ENCODE results near the gene MAPKAPK2. TPM values are rescaled to one million over a fixed set of nuclear protein-coding genes. Genes with fewer than 3 reads are reported as not detected.

Gene MAPKAPK2
- total RNA-seq, 4 donors from 2014 or later: 37.8 to 50.7 (median 43.2) TPM

DNA sequence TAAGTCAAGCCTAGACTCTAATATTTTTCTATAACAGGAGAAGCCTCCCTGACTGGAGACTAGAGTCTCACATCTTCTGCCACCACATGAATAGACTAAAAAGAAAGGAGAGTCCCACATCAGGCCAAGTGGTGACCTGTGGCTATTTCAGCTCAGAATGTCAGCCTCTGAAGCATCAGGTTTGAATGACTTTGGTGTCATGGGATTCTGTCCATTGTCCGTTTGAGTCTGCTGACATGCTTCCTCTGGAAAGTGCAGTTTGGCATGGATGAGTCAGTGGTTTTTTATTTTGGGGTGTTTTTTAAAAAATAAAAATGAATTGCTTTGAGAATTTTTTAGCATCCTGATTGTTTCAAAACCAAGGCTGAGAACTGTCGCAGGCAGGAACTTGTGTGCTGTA lies 29.9 kb upstream of the MAPKAPK2 start:
- intact Hi-C loops (cut with DNase I): no loop called here

DNA sequence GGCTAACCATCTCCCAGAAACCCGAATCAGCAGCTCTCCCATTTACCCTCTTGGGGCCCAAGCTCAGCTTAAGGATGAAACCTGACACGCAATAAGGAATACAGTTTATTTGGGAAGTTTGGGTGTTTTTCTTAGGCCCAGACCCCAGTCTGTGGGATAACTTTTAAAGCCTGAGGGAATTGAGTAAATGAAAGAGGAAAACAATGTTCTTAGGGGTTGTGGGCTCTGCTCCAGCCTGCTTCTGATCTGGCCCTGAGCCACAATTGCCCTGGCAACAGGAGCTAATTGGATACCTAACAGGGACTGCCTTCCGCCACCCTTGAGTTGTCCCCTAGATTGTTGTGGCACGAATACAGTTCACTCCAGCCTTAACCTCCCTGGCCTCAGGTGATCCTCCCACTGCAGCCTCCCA lies 29.2 kb upstream of the MAPKAPK2 start:
- peak overlapping the region in 1 of 4 donors; percentile 2 for H3K27ac ChIP-seq
- H3K9me3 ChIP-seq: no peaks in the 10 kb centered on the region
- H3K4me3 ChIP-seq: no peak overlapping the region
- WGBS, 2 donors: 71 to 83% methylated on average over 4 of the region's 4 CpGs
- intact Hi-C loops (cut with DNase I): no loop called here
- H3K27me3 ChIP-seq: peaks cover 0 to 10% (median 0%) of the 10 kb centered on the region in 4 donors
- TF ChIP-seq, protein P1, sequence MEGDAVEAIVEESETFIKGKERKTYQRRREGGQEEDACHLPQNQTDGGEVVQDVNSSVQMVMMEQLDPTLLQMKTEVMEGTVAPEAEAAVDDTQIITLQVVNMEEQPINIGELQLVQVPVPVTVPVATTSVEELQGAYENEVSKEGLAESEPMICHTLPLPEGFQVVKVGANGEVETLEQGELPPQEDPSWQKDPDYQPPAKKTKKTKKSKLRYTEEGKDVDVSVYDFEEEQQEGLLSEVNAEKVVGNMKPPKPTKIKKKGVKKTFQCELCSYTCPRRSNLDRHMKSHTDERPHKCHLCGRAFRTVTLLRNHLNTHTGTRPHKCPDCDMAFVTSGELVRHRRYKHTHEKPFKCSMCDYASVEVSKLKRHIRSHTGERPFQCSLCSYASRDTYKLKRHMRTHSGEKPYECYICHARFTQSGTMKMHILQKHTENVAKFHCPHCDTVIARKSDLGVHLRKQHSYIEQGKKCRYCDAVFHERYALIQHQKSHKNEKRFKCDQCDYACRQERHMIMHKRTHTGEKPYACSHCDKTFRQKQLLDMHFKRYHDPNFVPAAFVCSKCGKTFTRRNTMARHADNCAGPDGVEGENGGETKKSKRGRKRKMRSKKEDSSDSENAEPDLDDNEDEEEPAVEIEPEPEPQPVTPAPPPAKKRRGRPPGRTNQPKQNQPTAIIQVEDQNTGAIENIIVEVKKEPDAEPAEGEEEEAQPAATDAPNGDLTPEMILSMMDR (IDR thresholded peaks at IDR 0.05): no peak
- no peak for TF ChIP-seq POLR2A (IDR thresholded peaks at IDR 0.05)
- H3K36me3 ChIP-seq: no peaks in the 10 kb centered on the region
- peaks cover 10 to 51% (median 22%) of the 10 kb centered on the region in 3 donors for H3K4me1 ChIP-seq
- no peak for DNase-seq

More for the DNA sequence above, 29.9 kb upstream of the MAPKAPK2 start:
- Histone ChIP-seq H3K36me3 (no peaks in the 10 kb centered on the region), H3K4me3 (no peak overlapping the region), H3K27me3 (peaks cover 0 to 10% (median 0%) of the 10 kb centered on the region in 4 donors), H3K4me1 (peaks cover 10 to 48% (median 22%) of the 10 kb centered on the region in 3 donors), H3K9me3 (no peaks in the 10 kb centered on the region), H3K27ac (peak overlapping the region in 2 of 4 donors; percentile 2 to 24)
- TF ChIP-seq POLR2A (IDR thresholded peaks at IDR 0.05): no peak
- TF ChIP-seq, protein P1 (IDR thresholded peaks at IDR 0.05): no peak
- 47 to 54% methylated on average over 2 of the region's 2 CpGs for WGBS, 2 donors
- no peak for DNase-seq

DNA sequence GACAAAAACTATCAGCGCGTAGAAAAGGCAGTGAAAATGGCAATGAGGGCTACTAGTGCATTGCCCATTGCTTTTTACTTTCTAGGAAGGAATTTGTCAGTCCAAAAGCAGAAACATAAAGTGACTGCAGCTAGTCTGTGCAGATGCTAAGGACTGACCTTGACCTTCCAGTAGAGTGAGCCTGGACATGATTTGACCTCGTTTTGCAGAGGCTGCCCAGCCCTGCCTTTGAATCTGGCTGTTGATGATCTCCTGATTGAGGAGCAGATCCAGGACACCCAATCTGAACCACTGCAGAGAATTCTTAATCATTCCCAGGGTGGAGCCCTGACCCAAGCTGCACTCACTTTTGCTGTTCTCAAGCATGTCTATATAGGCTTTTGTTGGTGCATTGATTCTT lies 27.8 kb upstream of the MAPKAPK2 start:
- peaks cover 10 to 51% (median 22%) of the 10 kb centered on the region in 3 donors for H3K4me1 ChIP-seq
- intact Hi-C loops (cut with DNase I): no loop called here
- 81 to 89% methylated on average over 3 of the region's 3 CpGs for WGBS, 2 donors
- no peak overlapping the region for H3K27ac ChIP-seq
- DNase-seq: no peak
- TF ChIP-seq, protein P1 (IDR thresholded peaks at IDR 0.05): no peak
- TF ChIP-seq POLR2A (IDR thresholded peaks at IDR 0.05): no peak
- no peaks in the 10 kb centered on the region for H3K9me3 ChIP-seq
- no peak overlapping the region for H3K4me3 ChIP-seq
- H3K27me3 ChIP-seq: peaks cover 0 to 11% (median 0%) of the 10 kb centered on the region in 4 donors
- no peaks in the 10 kb centered on the region for H3K36me3 ChIP-seq

DNA sequence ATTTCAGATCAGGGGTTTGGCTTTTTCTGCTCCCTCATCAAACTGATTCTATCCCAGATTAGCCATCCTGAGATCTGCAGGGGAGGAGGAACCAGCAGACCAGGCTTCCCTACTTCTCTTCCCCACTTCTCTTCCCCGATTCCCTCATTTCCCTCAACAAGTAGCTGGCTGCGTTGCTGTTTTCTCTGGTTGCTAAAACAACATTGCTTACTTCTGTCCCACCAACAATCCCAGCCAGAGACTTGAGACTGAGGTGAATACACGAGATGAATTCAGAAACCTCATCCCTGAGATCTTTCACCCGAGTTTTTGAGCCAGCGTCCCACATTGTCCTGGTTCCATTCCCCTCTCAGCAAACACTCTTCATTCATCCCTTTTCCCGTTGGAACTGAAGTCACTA lies 27.0 kb upstream of the MAPKAPK2 start:
- WGBS, 2 donors: 54 to 67% methylated on average over 5 to 6 of the region's 6 CpGs
- TF ChIP-seq, protein P1 (IDR thresholded peaks at IDR 0.05): no peak
- no peak for TF ChIP-seq POLR2A (IDR thresholded peaks at IDR 0.05)
- no peaks in the 10 kb centered on the region for H3K36me3 ChIP-seq

DNA sequence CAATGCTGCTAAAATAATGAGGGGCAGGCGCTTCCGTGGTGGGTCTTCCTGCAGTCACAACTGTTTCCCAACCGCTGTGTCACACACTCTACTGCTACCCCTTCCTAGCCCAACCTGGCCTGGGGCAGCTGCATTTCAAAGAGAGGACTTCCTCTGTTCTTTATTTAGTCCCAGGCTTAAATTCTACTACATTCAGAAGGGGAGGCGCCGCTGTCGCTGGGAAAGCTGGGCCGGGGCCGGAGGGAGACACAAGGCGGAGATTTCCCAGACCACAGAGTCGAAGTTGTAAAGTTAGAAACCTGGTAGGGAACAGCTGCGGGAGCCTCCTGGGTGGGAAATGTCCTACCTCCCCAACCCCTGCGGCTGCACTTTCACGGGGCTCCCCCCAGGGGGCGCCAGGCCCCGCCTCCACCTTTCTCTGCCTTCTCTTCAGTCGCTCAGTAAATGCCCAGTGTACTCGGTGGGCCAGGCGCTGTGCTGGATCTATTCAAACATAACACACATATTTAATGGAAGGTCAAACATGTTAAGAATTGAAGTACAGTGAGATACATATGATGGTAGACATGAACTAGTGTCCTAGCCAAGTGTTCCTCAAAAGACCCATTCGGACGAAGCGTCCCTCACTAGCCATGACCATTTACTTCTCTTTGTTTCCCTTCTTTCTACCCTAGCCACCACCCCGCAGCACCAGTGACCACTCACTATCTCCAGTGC lies 26.3 kb upstream of the MAPKAPK2 start:
- Histone ChIP-seq H3K4me3 (no peak overlapping the region), H3K27me3 (peaks cover 0 to 15% (median 0%) of the 10 kb centered on the region in 4 donors), H3K4me1 (peaks cover 5 to 39% (median 17%) of the 10 kb centered on the region in 3 donors), H3K36me3 (no peaks in the 10 kb centered on the region), H3K27ac (no peak overlapping the region), H3K9me3 (no peaks in the 10 kb centered on the region)
- intact Hi-C loops (cut with DNase I): no loop called here
- DNase-seq: no peak
- WGBS, 2 donors: 58 to 65% methylated on average over 11 to 19 of the region's 22 CpGs
- TF ChIP-seq POLR2A (IDR thresholded peaks at IDR 0.05): no peak
- TF ChIP-seq, protein P1 (IDR thresholded peaks at IDR 0.05): peak; percentile 7 to 66 (median 51)

More for the DNA sequence above, 27.0 kb upstream of the MAPKAPK2 start:
- Histone ChIP-seq H3K4me1 (peaks cover 9 to 43% (median 20%) of the 10 kb centered on the region in 3 donors), H3K9me3 (no peaks in the 10 kb centered on the region), H3K27me3 (peaks cover 0 to 13% (median 0%) of the 10 kb centered on the region in 4 donors), H3K27ac (no peak overlapping the region), H3K4me3 (no peak overlapping the region)
- intact Hi-C loops (cut with DNase I): no loop called here
- no peak for DNase-seq
